ENCODE measurements around the gene NELFB. TPM values are rescaled to one million over a fixed set of nuclear protein-coding genes. Genes with fewer than 3 reads are reported as not detected.

NELFB gene
- total and polyA plus RNA-seq, 9 of the 15 experiments (the other 6 are each of a cell fraction or from before 2014, with no cell fraction given), result 0.24 to 84.0 (median 29.7) TPM

- TF ChIP-seq HES1 (IDR thresholded peaks at IDR 0.05; ENCODE audit: low read depth) (no peak), MCM7 (IDR thresholded peaks at IDR 0.05) (no peak), ZNF282 (CRISPR knock-in tag; IDR thresholded peaks at IDR 0.05) (no peak), ETS2 (tag; IDR thresholded peaks at IDR 0.05; ENCODE audit: borderline replicate concordance, poor library complexity, severe bottlenecking) (no peak)
These were observed 39.7 kb upstream of the NELFB start (continued) for GRCh38 chr9:137215196-137215986.

GRCh38 chr9:137216188-137216965 lies 38.8 kb upstream of the NELFB start:
- Histone ChIP-seq H3K9me1 (ENCODE audit: control insufficient read depth, insufficient read depth, low read length) (no peaks in the 10 kb centered on the region), H3K27ac (ENCODE audit: extremely low read depth, low read depth, low read length) (no peak overlapping the region), H4K20me1 (replicated peaks; ENCODE audit: control insufficient read depth, insufficient read depth, low read length) (peaks cover 2% of the 10 kb centered on the region; the same call in 1 of the 2 replicates), H2AFZ (ENCODE audit: low read depth, low read length) (no peak overlapping the region), H3K9me3 (replicated peaks; ENCODE audit: control insufficient read depth, insufficient read depth, low read depth, low read length) (no peaks in the 10 kb centered on the region), H3K36me3 (ENCODE audit: control insufficient read depth, insufficient read depth, low read length) (peaks cover 35% of the 10 kb centered on the region; the same call in 2 of the 3 replicates), H3K4me2 (ENCODE audit: insufficient read depth, low read length) (no peak overlapping the region; the same call in 1 of the 2 replicates), H3K4me1 (replicated peaks in 1 of 2; ENCODE audit: control insufficient read depth in 2 of 2, insufficient read depth in 2 of 2, low read length in 2 of 2) (peaks cover 27 to 88% of the 10 kb centered on the region in 2 experiments), H3K4me3 (no peak overlapping the region), H3K27me3 (ENCODE audit: control insufficient read depth in 2 of 2, insufficient read depth in 2 of 2, low read length in 2 of 2) (no peaks in the 10 kb centered on the region), H3K9ac (ENCODE audit: insufficient read depth in 1 of 2, low read depth in 2 of 2, low read length in 2 of 2) (peak overlapping the region in 1 of 2 experiments; percentile 92; a peak in 2 of 4 replicates), H3K79me2 (ENCODE audit: control insufficient read depth, insufficient read depth, low read length) (peaks cover 18% of the 10 kb centered on the region; the same call in 2 of the 3 replicates)
- 92% methylated on average over 24 of the region's 30 CpGs for WGBS (ENCODE audit: insufficient coverage, low coverage, missing lambda C conversion rate)
- TF ChIP-seq RBFOX2 (IDR thresholded peaks at IDR 0.05; ENCODE audit: low read depth, low read length), result 0 out of 2 replicates have a peak, but pooled peaks have one; percentile 13
- no peak for TF ChIP-seq XRCC5 (IDR thresholded peaks at IDR 0.05; ENCODE audit: low read depth, low read length)
- no peak for TF ChIP-seq PURB (CRISPR knock-in tag; IDR thresholded peaks at IDR 0.05; ENCODE audit: low read depth)
- TF ChIP-seq ZNF76 (CRISPR knock-in tag; IDR thresholded peaks at IDR 0.05; ENCODE audit: borderline replicate concordance), result no peak
- no peak for TF ChIP-seq NCOR1 (IDR thresholded peaks at IDR 0.05)
- ATAC-seq, result no peak
- DNase-seq (ENCODE audit: extremely low read depth in 1 of 4, low spot score in 3 of 4), result no peak
- in situ Hi-C loops (cut with MboI) (no loop called here), intact Hi-C loops (cut with micrococcal nuclease) (no loop called here)
- CTCF ChIA-PET (ENCODE audit: low intra/inter-chr PET ratio), result no interaction called here
- POLR2A ChIA-PET, result interaction anchor here (0.6 to 1.6 kb wide), 6 partner anchors 10 to 89 kb away, joined by 3 to 5 read pairs (median 4); no protein-coding TSS in a partner anchor
- no peak for FAIRE-seq
- BruUV-seq (replicated peaks), result no TSS peak
